ENCODE data around the gene MYL5. TPM values are rescaled to one million over a fixed set of nuclear protein-coding genes. Genes with fewer than 3 reads are reported as not detected.

Gene MYL5
- polyA plus RNA-seq, 2 of the 4 experiments (the other 2 are of a cell fraction), result 8.0 to 8.3 TPM

DNA sequence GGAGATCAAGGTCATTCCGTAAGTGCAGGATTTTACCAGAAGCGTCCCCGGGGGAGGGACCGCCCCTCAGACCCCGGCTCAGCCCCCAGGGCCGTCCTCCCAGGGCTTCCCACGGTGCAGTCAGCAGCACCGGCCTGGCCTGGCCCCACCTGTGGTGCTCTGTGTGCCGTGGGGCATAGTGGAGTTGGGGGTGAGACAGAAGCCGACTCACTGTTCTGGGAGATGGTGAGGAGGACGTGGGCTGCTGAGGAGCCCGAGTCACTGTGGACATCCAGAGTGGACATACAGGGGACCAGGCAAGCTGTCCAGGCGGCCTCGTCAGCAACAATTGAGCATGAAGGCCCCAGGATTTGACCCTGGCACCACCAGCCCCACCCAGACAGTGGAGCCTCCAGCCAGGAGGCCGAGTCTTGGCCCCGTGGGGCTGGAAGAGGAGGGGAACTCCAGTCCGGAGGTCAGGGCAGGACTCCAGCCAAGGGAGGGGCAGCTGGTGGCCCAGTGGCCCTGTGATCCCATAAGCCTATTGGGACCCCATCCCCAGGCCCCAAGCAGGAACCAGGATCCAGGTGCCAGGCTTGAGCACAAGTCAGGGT is 19.4 kb upstream of the MYL5 start:
- TF ChIP-seq NPAS2 (CRISPR knock-in tag; IDR thresholded peaks at IDR 0.05; ENCODE audit: borderline replicate concordance) (no peak), MYC (IDR thresholded peaks at IDR 0.05; ENCODE audit: borderline replicate concordance, low read length) (no peak), TP53 (CRISPR knock-in tag; IDR thresholded peaks at IDR 0.05) (no peak), MAFK (IDR thresholded peaks at IDR 0.05; ENCODE audit: partially characterized antibody) (no peak), RARB (CRISPR knock-in tag; IDR thresholded peaks at IDR 0.05) (no peak), FOSB (CRISPR knock-in tag; IDR thresholded peaks at IDR 0.05) (no peak), RCOR1 (IDR thresholded peaks at IDR 0.05; ENCODE audit: low read depth, low read length) (no peak), ZFP36 (IDR thresholded peaks at IDR 0.05; ENCODE audit: borderline replicate concordance, partially characterized antibody) (no peak), BHLHE40 (IDR thresholded peaks at IDR 0.05; ENCODE audit: low read depth, low read length) (no peak), ZSCAN20 (CRISPR knock-in tag; IDR thresholded peaks at IDR 0.05) (no peak), NR3C1 (IDR thresholded peaks at IDR 0.05) (no peak), JUN (IDR thresholded peaks at IDR 0.05) (no peak), CBX8 (IDR thresholded peaks at IDR 0.05) (no peak)
- TF ChIP-seq, protein P1, sequence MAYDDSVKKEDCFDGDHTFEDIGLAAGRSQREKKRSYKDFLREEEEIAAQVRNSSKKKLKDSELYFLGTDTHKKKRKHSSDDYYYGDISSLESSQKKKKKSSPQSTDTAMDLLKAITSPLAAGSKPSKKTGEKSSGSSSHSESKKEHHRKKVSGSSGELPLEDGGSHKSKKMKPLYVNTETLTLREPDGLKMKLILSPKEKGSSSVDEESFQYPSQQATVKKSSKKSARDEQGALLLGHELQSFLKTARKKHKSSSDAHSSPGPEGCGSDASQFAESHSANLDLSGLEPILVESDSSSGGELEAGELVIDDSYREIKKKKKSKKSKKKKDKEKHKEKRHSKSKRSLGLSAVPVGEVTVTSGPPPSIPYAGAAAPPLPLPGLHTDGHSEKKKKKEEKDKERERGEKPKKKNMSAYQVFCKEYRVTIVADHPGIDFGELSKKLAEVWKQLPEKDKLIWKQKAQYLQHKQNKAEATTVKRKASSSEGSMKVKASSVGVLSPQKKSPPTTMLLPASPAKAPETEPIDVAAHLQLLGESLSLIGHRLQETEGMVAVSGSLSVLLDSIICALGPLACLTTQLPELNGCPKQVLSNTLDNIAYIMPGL (CRISPR knock-in tag; IDR thresholded peaks at IDR 0.05; ENCODE audit: borderline replicate concordance), result no peak
- TF ChIP-seq, protein P2, sequence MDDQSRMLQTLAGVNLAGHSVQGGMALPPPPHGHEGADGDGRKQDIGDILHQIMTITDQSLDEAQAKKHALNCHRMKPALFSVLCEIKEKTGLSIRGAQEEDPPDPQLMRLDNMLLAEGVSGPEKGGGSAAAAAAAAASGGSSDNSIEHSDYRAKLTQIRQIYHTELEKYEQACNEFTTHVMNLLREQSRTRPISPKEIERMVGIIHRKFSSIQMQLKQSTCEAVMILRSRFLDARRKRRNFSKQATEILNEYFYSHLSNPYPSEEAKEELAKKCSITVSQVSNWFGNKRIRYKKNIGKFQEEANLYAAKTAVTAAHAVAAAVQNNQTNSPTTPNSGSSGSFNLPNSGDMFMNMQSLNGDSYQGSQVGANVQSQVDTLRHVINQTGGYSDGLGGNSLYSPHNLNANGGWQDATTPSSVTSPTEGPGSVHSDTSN (IDR thresholded peaks at IDR 0.05), result no peak
- TF ChIP-seq, protein P3, sequence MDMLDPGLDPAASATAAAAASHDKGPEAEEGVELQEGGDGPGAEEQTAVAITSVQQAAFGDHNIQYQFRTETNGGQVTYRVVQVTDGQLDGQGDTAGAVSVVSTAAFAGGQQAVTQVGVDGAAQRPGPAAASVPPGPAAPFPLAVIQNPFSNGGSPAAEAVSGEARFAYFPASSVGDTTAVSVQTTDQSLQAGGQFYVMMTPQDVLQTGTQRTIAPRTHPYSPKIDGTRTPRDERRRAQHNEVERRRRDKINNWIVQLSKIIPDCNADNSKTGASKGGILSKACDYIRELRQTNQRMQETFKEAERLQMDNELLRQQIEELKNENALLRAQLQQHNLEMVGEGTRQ (IDR thresholded peaks at IDR 0.05), result no peak
- TF ChIP-seq, protein P4, sequence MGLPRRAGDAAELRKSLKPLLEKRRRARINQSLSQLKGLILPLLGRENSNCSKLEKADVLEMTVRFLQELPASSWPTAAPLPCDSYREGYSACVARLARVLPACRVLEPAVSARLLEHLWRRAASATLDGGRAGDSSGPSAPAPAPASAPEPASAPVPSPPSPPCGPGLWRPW (IDR thresholded peaks at IDR 0.05), result no peak
- TF ChIP-seq, protein P5, sequence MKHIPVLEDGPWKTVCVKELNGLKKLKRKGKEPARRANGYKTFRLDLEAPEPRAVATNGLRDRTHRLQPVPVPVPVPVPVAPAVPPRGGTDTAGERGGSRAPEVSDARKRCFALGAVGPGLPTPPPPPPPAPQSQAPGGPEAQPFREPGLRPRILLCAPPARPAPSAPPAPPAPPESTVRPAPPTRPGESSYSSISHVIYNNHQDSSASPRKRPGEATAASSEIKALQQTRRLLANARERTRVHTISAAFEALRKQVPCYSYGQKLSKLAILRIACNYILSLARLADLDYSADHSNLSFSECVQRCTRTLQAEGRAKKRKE (CRISPR knock-in tag; IDR thresholded peaks at IDR 0.05; ENCODE audit: low read depth), result no peak
- WGBS (ENCODE audit: missing lambda C conversion rate), result 39% methylated on average over 7 of the region's 17 CpGs
- Histone ChIP-seq H3K4me1 (no peaks in the 10 kb centered on the region), H3K27ac (no peak overlapping the region), H3K4me2 (no peak overlapping the region), H3K9me3 (no peaks in the 10 kb centered on the region), H3K4me3 (no peak overlapping the region)
- no peak for FAIRE-seq
- no peak for DNase-seq (ENCODE audit: low read depth in 1 of 2, low spot score in 1 of 2)
- POLR2A ChIA-PET, result no interaction called here
- CTCF ChIA-PET, result no interaction called here
- no peak for ATAC-seq

DNA sequence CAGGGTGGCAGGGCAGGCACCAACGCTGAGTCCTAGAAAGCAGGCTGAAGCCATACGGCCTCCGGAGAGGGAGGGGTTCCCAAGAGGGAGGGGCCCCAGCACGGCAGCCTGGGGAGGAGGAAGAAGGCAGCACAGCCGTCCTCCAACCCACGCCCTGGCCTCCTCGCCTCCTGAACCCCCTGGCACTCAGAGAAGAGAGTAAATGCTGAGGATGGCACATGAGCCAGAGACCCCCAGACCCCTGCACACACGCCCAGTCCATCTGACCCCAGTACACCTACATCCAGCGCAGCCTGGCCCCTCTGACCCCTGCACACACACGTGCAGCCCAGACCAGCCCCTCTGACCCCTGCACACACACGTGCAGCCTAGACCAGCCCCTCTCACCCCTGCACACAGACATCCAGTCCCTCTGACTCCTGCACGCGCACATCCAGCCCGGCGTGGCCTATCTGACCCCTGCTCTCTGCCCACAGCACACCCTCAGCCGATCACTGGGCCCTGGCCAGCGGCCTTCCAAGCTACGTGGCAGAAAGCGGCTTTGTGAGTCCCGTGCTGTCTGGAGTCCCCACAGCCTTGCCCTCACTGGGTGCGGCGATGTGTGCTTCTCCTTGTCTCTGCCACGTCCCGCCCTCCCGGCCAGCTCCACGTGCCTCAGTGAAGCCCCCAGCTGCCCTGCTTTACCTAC is 18.7 kb upstream of the MYL5 start:
- FAIRE-seq (no peak), ATAC-seq (no peak), DNase-seq (ENCODE audit: low read depth in 1 of 2, low spot score in 1 of 2) (no peak)
- TF ChIP-seq JUN (IDR thresholded peaks at IDR 0.05) (no peak), BHLHE40 (IDR thresholded peaks at IDR 0.05; ENCODE audit: low read depth, low read length) (no peak), GATA3 (IDR thresholded peaks at IDR 0.05; ENCODE audit: borderline replicate concordance) (no peak), RARB (CRISPR knock-in tag; IDR thresholded peaks at IDR 0.05) (no peak), RNF2 (IDR thresholded peaks at IDR 0.05; ENCODE audit: borderline replicate concordance, low read depth) (no peak), SREBF2 (IDR thresholded peaks at IDR 0.05) (no peak), TFCP2L1 (CRISPR knock-in tag; IDR thresholded peaks at IDR 0.05) (no peak), CBX2 (IDR thresholded peaks at IDR 0.05; ENCODE audit: borderline replicate concordance, low read depth) (no peak), EHF (CRISPR knock-in tag; IDR thresholded peaks at IDR 0.05) (no peak), JUNB (IDR thresholded peaks at IDR 0.05) (no peak), FOXS1 (CRISPR knock-in tag; IDR thresholded peaks at IDR 0.05) (no peak), HOXB5 (CRISPR knock-in tag; IDR thresholded peaks at IDR 0.05) (no peak), ZSCAN20 (CRISPR knock-in tag; IDR thresholded peaks at IDR 0.05) (no peak), KDM1A (IDR thresholded peaks at IDR 0.05; ENCODE audit: low read depth) (no peak)
- TF ChIP-seq, protein P1 (CRISPR knock-in tag; IDR thresholded peaks at IDR 0.05; ENCODE audit: borderline replicate concordance), result no peak
- TF ChIP-seq, protein P4 (IDR thresholded peaks at IDR 0.05), result no peak
- Histone ChIP-seq H3K9me3 (no peaks in the 10 kb centered on the region; the same call in 2 of the 3 replicates), H3K4me3 (no peak overlapping the region), H3K4me2 (no peak overlapping the region), H3K4me1 (no peaks in the 10 kb centered on the region), H3K27ac (no peak overlapping the region)
- ChIA-PET POLR2A (no interaction called here), CTCF (no interaction called here)
- WGBS (ENCODE audit: missing lambda C conversion rate), result 66% methylated on average over 17 of the region's 26 CpGs
